Hypothalamus (tissue), 51 donors: Measurements from ENCODE around the gene BBOX1.
"Not testable (repeated sequence)": the region's sequence is repeated elsewhere in the genome, so short reads cannot be mapped to it uniquely, and the experiment has no call there.

Experiments
- DNase-seq, 51 donors: peaks; one replicate each; lab custom pipeline; 2025; lab: John Stamatoyannopoulos, UW

BBOX1 gene

GRCh38 chr11:27174021-27174420 lies 133.4 kb downstream of the BBOX1 start:
- DNase-seq: no peak

GRCh38 chr11:27174672-27175210 lies 134.1 kb downstream of the BBOX1 start:
- DNase-seq: no peak

GRCh38 chr11:27175562-27175961 lies 134.9 kb downstream of the BBOX1 start:
- not testable (repeated sequence) for DNase-seq
